ENCODE measurements around the gene MLLT11.

DNA sequence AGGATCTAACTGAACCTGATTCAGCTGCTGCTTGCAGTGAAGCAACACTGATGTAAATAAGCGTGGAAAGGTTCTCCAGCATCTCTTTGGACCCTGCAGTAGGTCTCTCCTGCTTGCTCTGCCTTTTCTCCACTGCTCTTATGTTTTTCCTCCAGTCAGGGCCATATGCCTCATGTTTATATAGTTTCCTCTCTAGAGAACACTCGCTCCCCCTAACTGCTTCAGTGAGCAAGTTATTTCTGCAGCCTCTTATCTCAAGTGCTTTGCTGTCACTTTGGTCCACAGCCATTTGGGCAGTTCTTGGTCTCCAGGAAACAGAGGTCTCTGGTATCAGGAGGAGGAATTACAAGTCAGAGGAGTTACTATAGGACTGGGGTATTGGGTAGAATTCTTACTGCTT, 46.7 kb upstream of the MLLT11 start:
- TF ChIP-seq EZH2 (IDR thresholded peaks at IDR 0.05) (no peak), POLR2AphosphoS5 (IDR thresholded peaks at IDR 0.05; ENCODE audit: borderline replicate concordance, low read depth, low read length) (no peak)
